Osteocyte (in vitro differentiated cells): ENCODE measurements around the gene ITCH. TPM values are rescaled to one million over a fixed set of nuclear protein-coding genes. Genes with fewer than 3 reads are reported as not detected.
A peak's percentile ranks its signal among the peaks of the same experiment; 100 is the strongest.
"Not testable (repeated sequence)": the region's sequence is repeated elsewhere in the genome, so short reads cannot be mapped to it uniquely, and the experiment has no call there.

ENCODE experiments used
- DNase-seq: peaks from one replicate; pipeline ENCODE4 v3.0.0; 2021; ENCODE audit warnings: mixed read lengths; ENCODE audit not compliant: unreplicated experiment; ENCODE audit errors: extremely low spot score
- H3K27ac Mint-ChIP-seq: one replicate; pipeline ENCODE4 v1.8.0; 2021; ENCODE audit warnings: mild to moderate bottlenecking, mixed read lengths; ENCODE audit not compliant: unreplicated experiment
- H3K27me3 Mint-ChIP-seq: one replicate; pipeline ENCODE4 v1.8.0; 2021; ENCODE audit warnings: mixed read lengths; ENCODE audit not compliant: unreplicated experiment
- H3K36me3 Mint-ChIP-seq: one replicate; pipeline ENCODE4 v1.8.0; 2021; ENCODE audit warnings: mixed read lengths; ENCODE audit not compliant: unreplicated experiment
- H3K4me1 Mint-ChIP-seq: one replicate; pipeline ENCODE4 v1.8.0; 2021; ENCODE audit warnings: mixed read lengths; ENCODE audit not compliant: unreplicated experiment
- H3K4me3 Mint-ChIP-seq: one replicate; pipeline ENCODE4 v1.8.0; 2021; ENCODE audit warnings: mild to moderate bottlenecking, moderate library complexity, mixed read lengths; ENCODE audit not compliant: unreplicated experiment
- H3K9me3 Mint-ChIP-seq: one replicate; pipeline ENCODE4 v1.8.0; 2021; ENCODE audit warnings: mixed read lengths; ENCODE audit not compliant: unreplicated experiment
- total RNA-seq: library from RNA; stranded (reverse); gene quantifications from 2 replicates; pipeline ENCODE4 v1.2.1, GENCODE V29; 2021
- TF ChIP-seq, protein P1 (sequence below): fragments of 200-600 bp; sonication (generic); IDR thresholded peaks from 2 replicates; pipeline ENCODE4 v1.5.0; 2021; ENCODE audit warnings: antibody characterized with exemption, mild to moderate bottlenecking, moderate library complexity

ITCH gene
- total RNA-seq, 1 donor from 2014 or later, result 55.4 TPM

DNA sequence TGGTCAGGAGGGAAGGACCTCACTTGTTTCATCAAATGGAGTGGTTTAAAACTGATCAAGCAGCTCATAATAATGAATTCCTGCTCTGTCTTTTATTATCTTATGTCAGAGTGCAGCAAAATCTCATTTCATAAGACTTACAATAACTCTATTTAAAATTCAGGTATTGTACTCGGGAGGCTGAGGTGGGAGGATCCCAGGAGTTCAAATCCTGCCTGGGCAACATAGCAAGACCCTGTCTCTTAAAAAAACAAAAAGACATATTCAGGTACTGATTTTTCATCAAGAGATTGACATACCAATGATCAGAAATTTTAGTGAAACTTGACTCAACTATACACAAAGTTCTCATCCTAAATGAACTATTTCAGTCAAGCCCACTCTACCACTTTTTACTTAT is 147.5 kb downstream of the ITCH start:
- no peak overlapping the region for H3K27ac Mint-ChIP-seq

DNA sequence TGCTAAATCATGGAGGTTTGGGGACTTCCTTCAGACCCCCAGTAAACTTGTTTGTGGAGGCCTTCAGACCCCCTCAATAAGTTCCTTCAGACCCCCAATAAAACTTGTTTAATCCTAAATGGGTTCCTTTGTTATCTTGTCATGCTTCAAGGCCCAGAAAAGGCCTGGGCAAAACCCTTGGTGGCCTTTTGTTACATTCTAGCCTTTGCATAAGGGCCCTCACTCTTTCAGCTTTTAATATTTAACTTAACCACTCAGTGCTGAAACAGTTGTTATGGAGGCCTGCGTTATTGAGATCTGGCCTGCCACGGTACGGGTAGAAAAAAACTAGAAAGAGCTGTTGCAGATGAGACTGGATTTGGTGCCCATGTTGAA is 148.8 kb downstream of the ITCH start:
- H3K9me3 Mint-ChIP-seq, result no peaks in the 10 kb centered on the region
- H3K27ac Mint-ChIP-seq, result peak overlapping the region; percentile 27
- no peak for DNase-seq
- no peaks in the 10 kb centered on the region for H3K27me3 Mint-ChIP-seq
- H3K36me3 Mint-ChIP-seq, result peaks cover 22% of the 10 kb centered on the region
- H3K4me3 Mint-ChIP-seq, result no peak overlapping the region
- TF ChIP-seq, protein P1, sequence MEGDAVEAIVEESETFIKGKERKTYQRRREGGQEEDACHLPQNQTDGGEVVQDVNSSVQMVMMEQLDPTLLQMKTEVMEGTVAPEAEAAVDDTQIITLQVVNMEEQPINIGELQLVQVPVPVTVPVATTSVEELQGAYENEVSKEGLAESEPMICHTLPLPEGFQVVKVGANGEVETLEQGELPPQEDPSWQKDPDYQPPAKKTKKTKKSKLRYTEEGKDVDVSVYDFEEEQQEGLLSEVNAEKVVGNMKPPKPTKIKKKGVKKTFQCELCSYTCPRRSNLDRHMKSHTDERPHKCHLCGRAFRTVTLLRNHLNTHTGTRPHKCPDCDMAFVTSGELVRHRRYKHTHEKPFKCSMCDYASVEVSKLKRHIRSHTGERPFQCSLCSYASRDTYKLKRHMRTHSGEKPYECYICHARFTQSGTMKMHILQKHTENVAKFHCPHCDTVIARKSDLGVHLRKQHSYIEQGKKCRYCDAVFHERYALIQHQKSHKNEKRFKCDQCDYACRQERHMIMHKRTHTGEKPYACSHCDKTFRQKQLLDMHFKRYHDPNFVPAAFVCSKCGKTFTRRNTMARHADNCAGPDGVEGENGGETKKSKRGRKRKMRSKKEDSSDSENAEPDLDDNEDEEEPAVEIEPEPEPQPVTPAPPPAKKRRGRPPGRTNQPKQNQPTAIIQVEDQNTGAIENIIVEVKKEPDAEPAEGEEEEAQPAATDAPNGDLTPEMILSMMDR, result no peak
- H3K4me1 Mint-ChIP-seq, result peaks cover 24% of the 10 kb centered on the region

More for the DNA sequence above, 147.5 kb downstream of the ITCH start:
- Mint-ChIP-seq H3K27me3 (no peaks in the 10 kb centered on the region), H3K9me3 (no peaks in the 10 kb centered on the region), H3K4me3 (no peak overlapping the region), H3K4me1 (peaks cover 18% of the 10 kb centered on the region), H3K36me3 (peaks cover 30% of the 10 kb centered on the region)
- TF ChIP-seq, protein P1, result no peak
- DNase-seq, result no peak

DNA sequence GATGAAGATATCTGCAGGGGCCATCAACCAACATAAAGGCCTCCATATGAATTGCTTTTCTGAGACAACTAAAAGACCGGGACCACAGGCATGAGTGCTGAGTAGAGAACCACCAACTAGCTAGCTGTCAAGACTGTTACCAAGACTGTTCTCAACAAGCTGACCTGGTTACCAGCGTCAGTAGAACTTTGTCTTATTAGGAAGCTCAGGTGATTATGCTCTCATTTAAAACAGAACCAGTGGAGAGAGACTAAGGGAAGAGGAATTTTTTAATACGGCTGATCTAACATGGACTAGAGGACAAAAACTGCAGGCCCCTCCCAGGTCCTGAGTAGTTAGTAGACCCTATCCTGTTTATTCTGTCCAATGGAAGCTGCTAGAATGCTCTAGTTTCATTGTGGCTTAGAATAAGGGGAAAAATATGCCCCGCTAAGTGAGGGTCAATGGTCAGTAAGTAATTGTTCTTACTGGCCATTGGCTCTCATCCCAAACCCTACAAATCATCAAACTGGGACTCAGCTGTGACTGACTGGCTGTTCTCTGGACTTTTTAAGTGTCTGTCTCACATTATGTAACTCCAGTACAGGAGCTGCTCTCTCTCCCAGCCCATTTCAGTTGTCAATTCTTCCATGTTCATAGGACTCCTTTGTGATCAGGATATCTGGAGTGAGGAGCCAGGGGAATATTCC is 149.3 kb downstream of the ITCH start:
- TF ChIP-seq, protein P1, result no peak
- DNase-seq, result no peak
- H3K36me3 Mint-ChIP-seq, result peaks cover 22% of the 10 kb centered on the region
- peak overlapping the region; percentile 65 for H3K27ac Mint-ChIP-seq
- no peak overlapping the region for H3K4me3 Mint-ChIP-seq
- H3K4me1 Mint-ChIP-seq, result peaks cover 24% of the 10 kb centered on the region
- no peaks in the 10 kb centered on the region for H3K9me3 Mint-ChIP-seq
- H3K27me3 Mint-ChIP-seq, result no peaks in the 10 kb centered on the region

DNA sequence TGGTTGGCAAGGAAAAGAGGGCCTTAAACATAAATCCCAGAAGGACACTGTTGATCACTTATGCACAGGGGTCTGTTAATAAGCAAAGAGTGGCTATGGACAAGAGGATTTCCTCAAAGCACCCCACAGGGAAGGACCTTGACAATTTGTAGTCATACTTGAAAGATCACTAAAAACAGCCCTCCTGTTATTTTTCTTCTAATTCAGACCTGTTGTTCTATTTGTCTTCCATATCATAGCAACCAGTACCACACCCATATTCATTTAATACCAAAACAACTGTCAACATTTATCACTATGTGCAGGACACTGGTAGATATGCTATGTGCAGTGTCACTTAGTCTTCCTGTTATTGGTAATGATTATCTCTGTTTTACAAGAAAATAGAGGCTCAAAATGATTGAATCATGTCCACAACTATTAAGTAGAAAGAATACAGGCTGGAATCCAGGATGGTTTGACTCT is 149.9 kb downstream of the ITCH start:
- H3K36me3 Mint-ChIP-seq, result peaks cover 18% of the 10 kb centered on the region
- TF ChIP-seq, protein P1, result no peak
- H3K27ac Mint-ChIP-seq, result peak overlapping the region; percentile 65
- H3K27me3 Mint-ChIP-seq, result no peaks in the 10 kb centered on the region
- DNase-seq, result no peak
- H3K4me1 Mint-ChIP-seq, result peaks cover 27% of the 10 kb centered on the region
- no peak overlapping the region for H3K4me3 Mint-ChIP-seq
- no peaks in the 10 kb centered on the region for H3K9me3 Mint-ChIP-seq

DNA sequence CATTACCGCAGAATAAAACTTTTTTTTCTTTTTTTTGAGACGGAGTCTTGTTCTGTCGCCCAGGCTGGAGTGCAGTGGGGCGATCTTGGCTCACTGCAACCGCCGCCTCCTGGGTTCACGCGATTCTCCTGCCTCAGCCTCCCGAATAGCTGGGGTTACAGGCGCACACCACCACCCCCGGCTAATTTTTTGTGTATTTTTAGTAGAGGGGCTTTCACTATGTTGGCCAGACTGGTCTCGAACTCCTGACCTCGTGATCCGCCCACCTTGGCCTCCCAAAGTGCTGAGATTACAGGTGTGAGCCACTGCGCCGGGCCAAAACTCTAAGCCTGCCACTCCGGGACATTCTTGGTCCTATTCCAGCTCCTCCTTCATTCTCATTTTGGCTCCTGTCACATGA is 151.0 kb downstream of the ITCH start:
- Mint-ChIP-seq H3K27ac (peak overlapping the region; percentile 99), H3K36me3 (peaks cover 14% of the 10 kb centered on the region), H3K4me1 (peaks cover 34% of the 10 kb centered on the region)
- peak; percentile 48 for DNase-seq
- not testable (repeated sequence) for H3K9me3 Mint-ChIP-seq, H3K27me3 Mint-ChIP-seq, H3K4me3 Mint-ChIP-seq
